ENCODE measurements around the gene R3HDM2. TPM values are rescaled to one million over a fixed set of nuclear protein-coding genes. Genes with fewer than 3 reads are reported as not detected.

R3HDM2 gene
- total and polyA plus RNA-seq, 4 donors = 7.4 to 28.9 (median 15.1) TPM

DNA sequence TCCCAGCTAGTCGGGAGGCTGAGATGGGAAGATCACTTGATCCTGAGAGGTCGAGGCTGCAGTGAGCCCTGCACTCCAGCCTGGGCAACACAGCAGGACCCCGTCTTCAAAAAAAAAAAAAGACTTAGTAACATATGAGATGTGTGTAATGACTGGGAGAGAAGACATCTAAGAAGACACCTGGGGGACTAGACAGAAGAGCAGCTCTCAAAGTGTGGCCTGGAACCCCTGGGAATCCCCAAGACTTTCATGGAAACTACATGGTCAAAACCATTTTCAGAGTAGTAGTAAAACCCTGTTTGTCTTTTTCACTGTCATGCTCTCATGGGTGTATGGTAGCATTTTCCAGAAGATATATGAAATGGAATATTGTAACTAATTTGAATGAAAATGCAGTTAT is 45.3 kb downstream of the R3HDM2 start:
- peaks cover 4 to 12% (median 8%) of the 10 kb centered on the region in 4 donors for H3K36me3 ChIP-seq (ENCODE audit: control insufficient read depth in 4 of 4, insufficient read depth in 3 of 4, low read depth in 1 of 4, low read length in 3 of 4)
- peaks cover 0 to 5% (median under 1%) of the 10 kb centered on the region in 4 donors for H3K4me1 ChIP-seq (ENCODE audit: control insufficient read depth in 4 of 4, insufficient read depth in 4 of 4, low read length in 3 of 4)
- no peak overlapping the region for H3K4me3 ChIP-seq (ENCODE audit: low read depth in 1 of 3, low read length in 3 of 3)
- no peak for TF ChIP-seq RAD21 (IDR thresholded peaks at IDR 0.05)
- TF ChIP-seq NR2F2 (IDR thresholded peaks at IDR 0.05) = no peak
- no peak for TF ChIP-seq JUND (IDR thresholded peaks at IDR 0.05)
- TF ChIP-seq, protein P1, sequence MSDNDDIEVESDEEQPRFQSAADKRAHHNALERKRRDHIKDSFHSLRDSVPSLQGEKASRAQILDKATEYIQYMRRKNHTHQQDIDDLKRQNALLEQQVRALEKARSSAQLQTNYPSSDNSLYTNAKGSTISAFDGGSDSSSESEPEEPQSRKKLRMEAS (IDR thresholded peaks at IDR 0.05) = no peak
- TF ChIP-seq HNF4A (conservative IDR thresholded peaks at IDR 0.05) = no peak
- no peak for TF ChIP-seq EGR1 (IDR thresholded peaks at IDR 0.05; ENCODE audit: low read depth in 2 of 2)
- H3K27me3 ChIP-seq (ENCODE audit: control insufficient read depth in 4 of 4, insufficient read depth in 4 of 4, low read length in 3 of 4) = no peaks in the 10 kb centered on the region
- DNase-seq (ENCODE audit: low spot score) = no peak
- H3K9ac ChIP-seq (ENCODE audit: low read depth in 1 of 2, low read length in 2 of 2) = no peak overlapping the region
- no peak overlapping the region for H3K27ac ChIP-seq (ENCODE audit: low read depth in 1 of 2, low read length in 2 of 2)
- WGBS = 98% methylated on average over 3 of the region's 3 CpGs
- no peaks in the 10 kb centered on the region for H3K9me3 ChIP-seq (ENCODE audit: control insufficient read depth in 4 of 4, low read length in 3 of 4)

DNA sequence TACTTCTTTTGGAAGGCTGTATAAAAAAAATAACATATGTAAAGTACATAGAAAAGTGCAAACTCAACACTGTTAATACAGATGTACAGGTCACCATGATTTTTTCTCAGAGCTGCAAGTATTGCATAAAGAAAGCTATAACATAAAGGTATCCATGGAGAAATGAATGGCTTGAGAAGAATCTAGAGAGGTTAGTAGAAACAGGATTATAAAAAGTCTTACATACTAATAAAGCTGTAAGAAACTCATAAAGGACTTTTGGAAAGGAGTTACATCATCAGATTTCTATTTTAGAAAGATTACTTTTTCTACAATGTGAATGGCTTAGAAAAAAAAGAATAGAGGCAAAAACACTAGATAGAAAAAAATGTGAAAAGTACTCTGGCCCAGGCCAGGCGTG is 46.4 kb downstream of the R3HDM2 start:
- Histone ChIP-seq H3K27ac (ENCODE audit: low read depth in 1 of 2, low read length in 2 of 2) (no peak overlapping the region), H3K27me3 (ENCODE audit: control insufficient read depth in 4 of 4, insufficient read depth in 4 of 4, low read length in 3 of 4) (no peaks in the 10 kb centered on the region), H3K36me3 (ENCODE audit: control insufficient read depth in 4 of 4, insufficient read depth in 3 of 4, low read depth in 1 of 4, low read length in 3 of 4) (peaks cover 0 to 10% (median 5%) of the 10 kb centered on the region in 4 donors), H3K9me3 (ENCODE audit: control insufficient read depth in 4 of 4, low read length in 3 of 4) (no peaks in the 10 kb centered on the region), H3K9ac (ENCODE audit: low read depth in 1 of 2, low read length in 2 of 2) (no peak overlapping the region), H3K4me1 (ENCODE audit: control insufficient read depth in 4 of 4, insufficient read depth in 4 of 4, low read length in 3 of 4) (no peaks in the 10 kb centered on the region), H3K4me3 (ENCODE audit: low read depth in 1 of 3, low read length in 3 of 3) (no peak overlapping the region)
- 96% methylated on average over 1 of the region's 1 CpG for WGBS
- DNase-seq (ENCODE audit: low spot score) = no peak
- no peak for TF ChIP-seq HNF4A (conservative IDR thresholded peaks at IDR 0.05)

DNA sequence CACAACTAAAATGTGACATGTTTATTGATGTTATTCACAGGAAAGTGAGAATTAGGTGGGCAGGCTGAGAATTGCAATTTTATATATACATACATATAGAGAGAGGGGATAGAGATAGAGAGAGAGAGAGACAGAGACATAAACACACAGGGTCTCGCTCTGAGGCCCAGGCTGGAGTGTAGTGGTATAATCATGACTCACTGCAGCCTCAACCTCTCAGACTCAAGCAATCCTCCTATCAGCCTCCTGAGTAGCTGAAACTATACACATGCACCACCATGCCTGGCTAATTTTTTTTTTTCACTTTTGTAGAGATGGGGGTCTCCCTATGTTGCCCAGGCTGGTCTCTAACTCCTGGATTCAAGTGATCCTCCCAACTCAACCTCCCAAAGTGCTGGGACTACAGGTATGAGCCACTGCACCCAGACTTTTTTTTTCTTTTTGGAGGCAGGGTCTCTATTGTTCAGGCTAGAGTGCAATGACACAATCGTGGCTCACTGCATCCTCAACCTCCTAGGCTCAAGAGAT is 49.1 kb downstream of the R3HDM2 start:
- Histone ChIP-seq H3K4me3 (ENCODE audit: low read depth in 1 of 3, low read length in 3 of 3) (no peak overlapping the region), H3K27me3 (ENCODE audit: control insufficient read depth in 4 of 4, insufficient read depth in 4 of 4, low read length in 3 of 4) (no peaks in the 10 kb centered on the region), H3K9me3 (ENCODE audit: control insufficient read depth in 4 of 4, low read length in 3 of 4) (no peaks in the 10 kb centered on the region), H3K27ac (ENCODE audit: low read depth in 1 of 2, low read length in 2 of 2) (no peak overlapping the region), H3K36me3 (ENCODE audit: control insufficient read depth in 4 of 4, insufficient read depth in 3 of 4, low read depth in 1 of 4, low read length in 3 of 4) (peaks cover 0 to 9% (median 6%) of the 10 kb centered on the region in 4 donors), H3K9ac (ENCODE audit: low read depth in 1 of 2, low read length in 2 of 2) (no peak overlapping the region), H3K4me1 (ENCODE audit: control insufficient read depth in 4 of 4, insufficient read depth in 4 of 4, low read length in 3 of 4) (no peaks in the 10 kb centered on the region)
- TF ChIP-seq SP1 (IDR thresholded peaks at IDR 0.05) (no peak), GABPA (IDR thresholded peaks at IDR 0.05 in 1 of 2, conservative IDR thresholded peaks at IDR 0.05 in 1 of 2) (no peak), TAF1 (conservative IDR thresholded peaks at IDR 0.05) (no peak), RXRA (IDR thresholded peaks at IDR 0.05) (no peak), NR2F2 (IDR thresholded peaks at IDR 0.05) (no peak), FOXA1 (IDR thresholded peaks at IDR 0.05) (no peak), RAD21 (IDR thresholded peaks at IDR 0.05) (no peak)
- TF ChIP-seq, protein P2, sequence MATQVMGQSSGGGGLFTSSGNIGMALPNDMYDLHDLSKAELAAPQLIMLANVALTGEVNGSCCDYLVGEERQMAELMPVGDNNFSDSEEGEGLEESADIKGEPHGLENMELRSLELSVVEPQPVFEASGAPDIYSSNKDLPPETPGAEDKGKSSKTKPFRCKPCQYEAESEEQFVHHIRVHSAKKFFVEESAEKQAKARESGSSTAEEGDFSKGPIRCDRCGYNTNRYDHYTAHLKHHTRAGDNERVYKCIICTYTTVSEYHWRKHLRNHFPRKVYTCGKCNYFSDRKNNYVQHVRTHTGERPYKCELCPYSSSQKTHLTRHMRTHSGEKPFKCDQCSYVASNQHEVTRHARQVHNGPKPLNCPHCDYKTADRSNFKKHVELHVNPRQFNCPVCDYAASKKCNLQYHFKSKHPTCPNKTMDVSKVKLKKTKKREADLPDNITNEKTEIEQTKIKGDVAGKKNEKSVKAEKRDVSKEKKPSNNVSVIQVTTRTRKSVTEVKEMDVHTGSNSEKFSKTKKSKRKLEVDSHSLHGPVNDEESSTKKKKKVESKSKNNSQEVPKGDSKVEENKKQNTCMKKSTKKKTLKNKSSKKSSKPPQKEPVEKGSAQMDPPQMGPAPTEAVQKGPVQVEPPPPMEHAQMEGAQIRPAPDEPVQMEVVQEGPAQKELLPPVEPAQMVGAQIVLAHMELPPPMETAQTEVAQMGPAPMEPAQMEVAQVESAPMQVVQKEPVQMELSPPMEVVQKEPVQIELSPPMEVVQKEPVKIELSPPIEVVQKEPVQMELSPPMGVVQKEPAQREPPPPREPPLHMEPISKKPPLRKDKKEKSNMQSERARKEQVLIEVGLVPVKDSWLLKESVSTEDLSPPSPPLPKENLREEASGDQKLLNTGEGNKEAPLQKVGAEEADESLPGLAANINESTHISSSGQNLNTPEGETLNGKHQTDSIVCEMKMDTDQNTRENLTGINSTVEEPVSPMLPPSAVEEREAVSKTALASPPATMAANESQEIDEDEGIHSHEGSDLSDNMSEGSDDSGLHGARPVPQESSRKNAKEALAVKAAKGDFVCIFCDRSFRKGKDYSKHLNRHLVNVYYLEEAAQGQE (IDR thresholded peaks at IDR 0.05) = no peak
- TF ChIP-seq, protein P3, sequence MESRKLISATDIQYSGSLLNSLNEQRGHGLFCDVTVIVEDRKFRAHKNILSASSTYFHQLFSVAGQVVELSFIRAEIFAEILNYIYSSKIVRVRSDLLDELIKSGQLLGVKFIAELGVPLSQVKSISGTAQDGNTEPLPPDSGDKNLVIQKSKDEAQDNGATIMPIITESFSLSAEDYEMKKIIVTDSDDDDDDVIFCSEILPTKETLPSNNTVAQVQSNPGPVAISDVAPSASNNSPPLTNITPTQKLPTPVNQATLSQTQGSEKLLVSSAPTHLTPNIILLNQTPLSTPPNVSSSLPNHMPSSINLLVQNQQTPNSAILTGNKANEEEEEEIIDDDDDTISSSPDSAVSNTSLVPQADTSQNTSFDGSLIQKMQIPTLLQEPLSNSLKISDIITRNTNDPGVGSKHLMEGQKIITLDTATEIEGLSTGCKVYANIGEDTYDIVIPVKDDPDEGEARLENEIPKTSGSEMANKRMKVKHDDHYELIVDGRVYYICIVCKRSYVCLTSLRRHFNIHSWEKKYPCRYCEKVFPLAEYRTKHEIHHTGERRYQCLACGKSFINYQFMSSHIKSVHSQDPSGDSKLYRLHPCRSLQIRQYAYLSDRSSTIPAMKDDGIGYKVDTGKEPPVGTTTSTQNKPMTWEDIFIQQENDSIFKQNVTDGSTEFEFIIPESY (IDR thresholded peaks at IDR 0.05) = no peak
- DNase-seq (ENCODE audit: low spot score) = no peak
- WGBS = 95% methylated on average over 2 of the region's 2 CpGs

All from liver (tissue), 9 donors.